GM23338 (cell line): ENCODE results near the gene CFAP126. TPM values are rescaled to one million over a fixed set of nuclear protein-coding genes. Genes with fewer than 3 reads are reported as not detected.

Experiments used
- ATAC-seq: fragments of 200-7000 bp; cut with Tn5 transposase; 3 replicates; pipeline ENCODE4 v1.9.1; 2020
- DNase-seq: peaks from one replicate; pipeline ENCODE4 v3.0.0-alpha.2; 2015; ENCODE audit warnings: low spot score
- H2AFZ ChIP-seq: fragments of 200-600 bp; sonication (generic); 2 replicates; pipeline ENCODE4 v1.8.0; 2016; ENCODE audit warnings: antibody characterized with exemption, mild to moderate bottlenecking, moderate library complexity
- H3F3A ChIP-seq: fragments of 200-600 bp; sonication (generic); replicated peaks from 2 replicates; pipeline ENCODE4 v1.8.0; 2017; ENCODE audit warnings: antibody characterized with exemption, mixed run types, low read depth
- H3K27ac ChIP-seq: fragments of 200-600 bp; sonication (generic); 2 replicates; pipeline ENCODE4 v1.6.1; 2016; ENCODE audit warnings: low read depth
- H3K27me3 ChIP-seq: fragments of 200-600 bp; sonication (generic); 2 replicates; pipeline ENCODE4 v1.8.0; 2016; ENCODE audit warnings: mild to moderate bottlenecking, mixed run types, moderate library complexity; ENCODE audit not compliant: insufficient read depth
- H3K36me3 ChIP-seq: fragments of 200-600 bp; sonication (generic); 2 replicates; pipeline ENCODE4 v1.8.0; 2016; ENCODE audit warnings: mild to moderate bottlenecking; ENCODE audit not compliant: insufficient read depth
- H3K4me1 ChIP-seq: fragments of 200-600 bp; sonication (generic); 2 replicates; pipeline ENCODE4 v1.8.0; 2016; ENCODE audit warnings: mild to moderate bottlenecking, moderate library complexity; ENCODE audit not compliant: insufficient read depth
- H3K4me2 ChIP-seq: fragments of 200-600 bp; sonication (generic); 2 replicates; pipeline ENCODE4 v1.7.1; 2017; ENCODE audit warnings: mixed run types
- H3K4me3 ChIP-seq: fragments of 200-600 bp; sonication (generic); 2 replicates; pipeline ENCODE4 v1.6.1; 2016; ENCODE audit warnings: mixed run types
- H3K79me2 ChIP-seq: fragments of 200-600 bp; sonication (generic); replicated peaks from 2 replicates; pipeline ENCODE4 v1.8.0; 2017; ENCODE audit warnings: mild to moderate bottlenecking; ENCODE audit not compliant: insufficient read depth
- H3K9me2 ChIP-seq: fragments of 200-600 bp; sonication (generic); 2 replicates; pipeline ENCODE4 v1.8.0; 2017; ENCODE audit not compliant: insufficient read depth
- H4K20me1 ChIP-seq: fragments of 200-600 bp; sonication (generic); replicated peaks from 2 replicates; pipeline ENCODE4 v1.8.0; 2017; ENCODE audit warnings: mild to moderate bottlenecking; ENCODE audit not compliant: insufficient read depth
- H3K27ac Mint-ChIP-seq: 2 replicates; pipeline ENCODE4 v1.8.0; 2020; ENCODE audit warnings: inconsistent platforms, mild to moderate bottlenecking, moderate library complexity, mixed read lengths
- H3K27me3 Mint-ChIP-seq: 3 replicates; pipeline ENCODE4 v1.8.0; 2022; ENCODE audit warnings: low read depth, mild to moderate bottlenecking, moderate library complexity, mixed read lengths, inconsistent platforms; ENCODE audit not compliant: insufficient read depth, poor library complexity
- H3K36me3 Mint-ChIP-seq: 3 replicates; pipeline ENCODE4 v1.8.0; 2021; ENCODE audit warnings: low read depth, mild to moderate bottlenecking, inconsistent platforms, moderate library complexity, mixed read lengths
- H3K4me1 Mint-ChIP-seq: 3 replicates; pipeline ENCODE4 v1.8.0; 2020; ENCODE audit warnings: mild to moderate bottlenecking, inconsistent platforms, mixed read lengths
- H3K4me3 Mint-ChIP-seq: 3 replicates; pipeline ENCODE4 v1.8.0; 2021; ENCODE audit warnings: moderate library complexity, mild to moderate bottlenecking, inconsistent platforms, mixed read lengths
- H3K9me3 Mint-ChIP-seq: 3 replicates; pipeline ENCODE4 v1.8.0; 2020; ENCODE audit warnings: moderate library complexity, mild to moderate bottlenecking, inconsistent platforms, mixed read lengths
- CREB1 ChIP-seq: fragments of 250-450 bp; sonication (Bioruptor Pico); IDR thresholded peaks from 2 replicates; pipeline ENCODE4 v1.5.0; 2020; ENCODE audit warnings: low read depth, mild to moderate bottlenecking, moderate library complexity
- CTCF ChIP-seq, 2 experiments: fragments of 200-600 bp in 1 of 2; sonication (generic) in 1 of 2; conservative IDR thresholded peaks; 2 replicates each; pipeline versions ENCODE4 v1.5.1 to v1.6.1; 2016 to 2017; ENCODE audit warnings: antibody characterized with exemption in 2 of 2, low read depth in 2 of 2, mild to moderate bottlenecking in 2 of 2, moderate library complexity in 1 of 2
- ETS1 ChIP-seq: IDR thresholded peaks from 2 replicates; pipeline ENCODE4 v1.6.1; 2016; ENCODE audit warnings: antibody characterized with exemption
- EZH2 ChIP-seq: fragments of 200-600 bp; sonication (generic); IDR thresholded peaks from one replicate; pipeline ENCODE4 v1.8.0; 2017; ENCODE audit warnings: antibody characterized with exemption, mild to moderate bottlenecking, low read depth; ENCODE audit not compliant: unreplicated experiment
- EZH2phosphoT487 ChIP-seq: fragments of 200-600 bp; sonication (generic); IDR thresholded peaks from one replicate; pipeline ENCODE4 v1.8.1; 2018; ENCODE audit warnings: antibody characterized with exemption; ENCODE audit not compliant: unreplicated experiment
- JUNB ChIP-seq: IDR thresholded peaks from one replicate; pipeline ENCODE4 v1.6.1; 2016; ENCODE audit warnings: antibody characterized with exemption; ENCODE audit not compliant: unreplicated experiment
- NANOG ChIP-seq: IDR thresholded peaks from 2 replicates; pipeline ENCODE4 v1.6.1; 2016; ENCODE audit warnings: antibody characterized with exemption, borderline replicate concordance
- REST ChIP-seq: IDR thresholded peaks from one replicate; pipeline ENCODE4 v1.6.1; 2018; ENCODE audit warnings: antibody characterized with exemption; ENCODE audit not compliant: unreplicated experiment
- STAT1 ChIP-seq: IDR thresholded peaks from one replicate; pipeline ENCODE4 v1.6.1; 2016; ENCODE audit warnings: antibody characterized with exemption; ENCODE audit not compliant: unreplicated experiment
- ZNF114 ChIP-seq: fragments of 250-450 bp; sonication (Bioruptor Pico); IDR thresholded peaks from 2 replicates; pipeline ENCODE4 v1.5.0; 2020; ENCODE audit warnings: mild to moderate bottlenecking, moderate library complexity
- ZNF331 ChIP-seq: fragments of 250-450 bp; sonication (Bioruptor Pico); IDR thresholded peaks from 2 replicates; pipeline ENCODE4 v1.5.0; 2020; ENCODE audit warnings: low read depth, mild to moderate bottlenecking, moderate library complexity
- polyA plus RNA-seq: library from polyadenylated mRNA; unstranded; fragments of >200 nt; fragmentation: Nextera tagmentation; extraction: Ambion mirVana; gene quantifications from 2 replicates; pipeline ENCODE4 v1.2.1, GENCODE V29; 2016
- total RNA-seq: library from RNA; depleted of rRNA; stranded (reverse); fragments of >200 nt; shearing (Covaris generic); gene quantifications from 2 replicates; pipeline ENCODE4 v1.2.3, GENCODE V29; 2014

The CFAP126 gene
- total and polyA plus RNA-seq, 2 experiments from 2014 or later: not detected

GRCh38 chr1:161373442-161373841 lies 5.8 kb upstream of the CFAP126 start:
- TF ChIP-seq ZNF331 (CRISPR knock-in tag) (no peak), EZH2phosphoT487 (no peak), JUNB (no peak), ZNF114 (CRISPR knock-in tag) (no peak), CTCF (conservative IDR thresholded peaks at IDR 0.05; ENCODE audit: low read depth in 2 of 2) (no peak)
- DNase-seq: no peak
- Mint-ChIP-seq H3K9me3 (no peaks in the 10 kb centered on the region), H3K27ac (no peak overlapping the region), H3K4me3 (no peak overlapping the region), H3K27me3 (peaks cover 9% of the 10 kb centered on the region), H3K4me1 (peaks cover 2% of the 10 kb centered on the region; the same call in 1 of the 3 replicates), H3K36me3 (no peaks in the 10 kb centered on the region)
- no peak for ATAC-seq
- Histone ChIP-seq H3K4me1 (no peaks in the 10 kb centered on the region), H3K27ac (no peak overlapping the region), H3K36me3 (no peaks in the 10 kb centered on the region), H2AFZ (no peak overlapping the region), H3F3A (no peaks in the 10 kb centered on the region), H3K79me2 (no peaks in the 10 kb centered on the region), H3K4me3 (no peak overlapping the region), H3K9me2 (no peaks in the 10 kb centered on the region), H4K20me1 (no peaks in the 10 kb centered on the region), H3K4me2 (no peak overlapping the region), H3K27me3 (no peaks in the 10 kb centered on the region)

GRCh38 chr1:161365207-161365606 lies 2.5 kb downstream of the CFAP126 start:
- no peak overlapping the region for H2AFZ ChIP-seq
- H3K79me2 ChIP-seq: no peaks in the 10 kb centered on the region
- Mint-ChIP-seq H3K36me3 (peaks cover 12% of the 10 kb centered on the region), H3K27me3 (peaks cover 2% of the 10 kb centered on the region), H3K4me3 (no peak overlapping the region), H3K4me1 (peaks cover 10% of the 10 kb centered on the region), H3K27ac (no peak overlapping the region), H3K9me3 (no peaks in the 10 kb centered on the region)
- H3K27ac ChIP-seq: no peak overlapping the region
- no peaks in the 10 kb centered on the region; the same call in 1 of the 2 replicates for H3K36me3 ChIP-seq
- no peaks in the 10 kb centered on the region for H3K27me3 ChIP-seq
- H4K20me1 ChIP-seq: no peaks in the 10 kb centered on the region
- DNase-seq (no peak), ATAC-seq (no peak)
- no peaks in the 10 kb centered on the region for H3K9me2 ChIP-seq
- H3K4me3 ChIP-seq: no peak overlapping the region
- H3K4me1 ChIP-seq: no peaks in the 10 kb centered on the region
- no peak overlapping the region for H3K4me2 ChIP-seq
- no peaks in the 10 kb centered on the region for H3F3A ChIP-seq
- TF ChIP-seq CREB1 (CRISPR knock-in tag) (no peak), CTCF (conservative IDR thresholded peaks at IDR 0.05; ENCODE audit: low read depth in 2 of 2) (no peak), NANOG (no peak), ZNF331 (CRISPR knock-in tag) (no peak), ZNF114 (CRISPR knock-in tag) (no peak), JUNB (no peak), REST (no peak), STAT1 (no peak), ETS1 (no peak), EZH2phosphoT487 (no peak), EZH2 (no peak)
